ENCODE results near the gene KLF14.

DNA sequence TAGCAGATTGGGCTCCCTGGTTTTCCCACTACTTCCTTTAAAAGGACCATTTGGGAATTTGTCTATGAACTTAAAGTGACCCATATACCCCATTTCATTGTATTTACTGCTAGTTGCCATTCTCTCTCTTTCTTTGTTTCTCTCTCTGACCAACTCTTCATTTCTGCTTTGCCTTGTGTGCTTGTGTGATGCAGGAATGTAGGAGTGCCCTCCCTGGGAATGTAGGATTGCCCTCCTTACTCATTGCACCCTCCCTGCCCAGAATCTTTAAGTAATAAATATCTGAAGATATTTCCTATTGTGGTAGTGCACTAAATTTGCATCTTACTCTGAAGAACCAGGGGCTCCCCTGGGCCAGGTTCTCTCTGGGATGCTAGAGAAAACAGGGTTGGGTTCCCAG lies 47.3 kb upstream of the KLF14 start:
- TF ChIP-seq ZNF70 (CRISPR knock-in tag; IDR thresholded peaks at IDR 0.05): no peak
- no peak for TF ChIP-seq OSR1 (CRISPR knock-in tag; IDR thresholded peaks at IDR 0.05)
- no peak for TF ChIP-seq TCF4 (CRISPR knock-in tag; IDR thresholded peaks at IDR 0.05; ENCODE audit: borderline replicate concordance)
- no peak for TF ChIP-seq CSDC2 (CRISPR knock-in tag; IDR thresholded peaks at IDR 0.05)
- TF ChIP-seq, protein P1, sequence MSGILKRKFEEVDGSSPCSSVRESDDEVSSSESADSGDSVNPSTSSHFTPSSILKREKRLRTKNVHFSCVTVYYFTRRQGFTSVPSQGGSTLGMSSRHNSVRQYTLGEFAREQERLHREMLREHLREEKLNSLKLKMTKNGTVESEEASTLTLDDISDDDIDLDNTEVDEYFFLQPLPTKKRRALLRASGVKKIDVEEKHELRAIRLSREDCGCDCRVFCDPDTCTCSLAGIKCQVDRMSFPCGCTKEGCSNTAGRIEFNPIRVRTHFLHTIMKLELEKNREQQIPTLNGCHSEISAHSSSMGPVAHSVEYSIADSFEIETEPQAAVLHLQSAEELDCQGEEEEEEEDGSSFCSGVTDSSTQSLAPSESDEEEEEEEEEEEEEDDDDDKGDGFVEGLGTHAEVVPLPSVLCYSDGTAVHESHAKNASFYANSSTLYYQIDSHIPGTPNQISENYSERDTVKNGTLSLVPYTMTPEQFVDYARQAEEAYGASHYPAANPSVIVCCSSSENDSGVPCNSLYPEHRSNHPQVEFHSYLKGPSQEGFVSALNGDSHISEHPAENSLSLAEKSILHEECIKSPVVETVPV (CRISPR knock-in tag; IDR thresholded peaks at IDR 0.05): no peak
- TF ChIP-seq, protein P2, sequence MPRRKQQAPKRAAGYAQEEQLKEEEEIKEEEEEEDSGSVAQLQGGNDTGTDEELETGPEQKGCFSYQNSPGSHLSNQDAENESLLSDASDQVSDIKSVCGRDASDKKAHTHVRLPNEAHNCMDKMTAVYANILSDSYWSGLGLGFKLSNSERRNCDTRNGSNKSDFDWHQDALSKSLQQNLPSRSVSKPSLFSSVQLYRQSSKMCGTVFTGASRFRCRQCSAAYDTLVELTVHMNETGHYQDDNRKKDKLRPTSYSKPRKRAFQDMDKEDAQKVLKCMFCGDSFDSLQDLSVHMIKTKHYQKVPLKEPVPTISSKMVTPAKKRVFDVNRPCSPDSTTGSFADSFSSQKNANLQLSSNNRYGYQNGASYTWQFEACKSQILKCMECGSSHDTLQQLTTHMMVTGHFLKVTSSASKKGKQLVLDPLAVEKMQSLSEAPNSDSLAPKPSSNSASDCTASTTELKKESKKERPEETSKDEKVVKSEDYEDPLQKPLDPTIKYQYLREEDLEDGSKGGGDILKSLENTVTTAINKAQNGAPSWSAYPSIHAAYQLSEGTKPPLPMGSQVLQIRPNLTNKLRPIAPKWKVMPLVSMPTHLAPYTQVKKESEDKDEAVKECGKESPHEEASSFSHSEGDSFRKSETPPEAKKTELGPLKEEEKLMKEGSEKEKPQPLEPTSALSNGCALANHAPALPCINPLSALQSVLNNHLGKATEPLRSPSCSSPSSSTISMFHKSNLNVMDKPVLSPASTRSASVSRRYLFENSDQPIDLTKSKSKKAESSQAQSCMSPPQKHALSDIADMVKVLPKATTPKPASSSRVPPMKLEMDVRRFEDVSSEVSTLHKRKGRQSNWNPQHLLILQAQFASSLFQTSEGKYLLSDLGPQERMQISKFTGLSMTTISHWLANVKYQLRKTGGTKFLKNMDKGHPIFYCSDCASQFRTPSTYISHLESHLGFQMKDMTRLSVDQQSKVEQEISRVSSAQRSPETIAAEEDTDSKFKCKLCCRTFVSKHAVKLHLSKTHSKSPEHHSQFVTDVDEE (CRISPR knock-in tag; IDR thresholded peaks at IDR 0.05): no peak
- TF ChIP-seq GLIS3 (CRISPR knock-in tag; IDR thresholded peaks at IDR 0.05): no peak
- TF ChIP-seq, protein P3, sequence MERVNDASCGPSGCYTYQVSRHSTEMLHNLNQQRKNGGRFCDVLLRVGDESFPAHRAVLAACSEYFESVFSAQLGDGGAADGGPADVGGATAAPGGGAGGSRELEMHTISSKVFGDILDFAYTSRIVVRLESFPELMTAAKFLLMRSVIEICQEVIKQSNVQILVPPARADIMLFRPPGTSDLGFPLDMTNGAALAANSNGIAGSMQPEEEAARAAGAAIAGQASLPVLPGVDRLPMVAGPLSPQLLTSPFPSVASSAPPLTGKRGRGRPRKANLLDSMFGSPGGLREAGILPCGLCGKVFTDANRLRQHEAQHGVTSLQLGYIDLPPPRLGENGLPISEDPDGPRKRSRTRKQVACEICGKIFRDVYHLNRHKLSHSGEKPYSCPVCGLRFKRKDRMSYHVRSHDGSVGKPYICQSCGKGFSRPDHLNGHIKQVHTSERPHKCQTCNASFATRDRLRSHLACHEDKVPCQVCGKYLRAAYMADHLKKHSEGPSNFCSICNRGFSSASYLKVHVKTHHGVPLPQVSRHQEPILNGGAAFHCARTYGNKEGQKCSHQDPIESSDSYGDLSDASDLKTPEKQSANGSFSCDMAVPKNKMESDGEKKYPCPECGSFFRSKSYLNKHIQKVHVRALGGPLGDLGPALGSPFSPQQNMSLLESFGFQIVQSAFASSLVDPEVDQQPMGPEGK (CRISPR knock-in tag; IDR thresholded peaks at IDR 0.05; ENCODE audit: borderline replicate concordance): no peak
- no peak for TF ChIP-seq ZFP30 (CRISPR knock-in tag; IDR thresholded peaks at IDR 0.05)
- TF ChIP-seq ARNTL (CRISPR knock-in tag; IDR thresholded peaks at IDR 0.05; ENCODE audit: borderline replicate concordance, low read depth): no peak
- no peak for TF ChIP-seq ZNF565 (CRISPR knock-in tag; conservative IDR thresholded peaks at IDR 0.05; ENCODE audit: low read depth)
- TF ChIP-seq RARB (CRISPR knock-in tag; IDR thresholded peaks at IDR 0.05): no peak
